ENCODE data around the gene PDC. TPM values are rescaled to one million over a fixed set of nuclear protein-coding genes. Genes with fewer than 3 reads are reported as not detected.

The PDC gene
- total RNA-seq, 1 donor from 2014 or later = not detected

DNA sequence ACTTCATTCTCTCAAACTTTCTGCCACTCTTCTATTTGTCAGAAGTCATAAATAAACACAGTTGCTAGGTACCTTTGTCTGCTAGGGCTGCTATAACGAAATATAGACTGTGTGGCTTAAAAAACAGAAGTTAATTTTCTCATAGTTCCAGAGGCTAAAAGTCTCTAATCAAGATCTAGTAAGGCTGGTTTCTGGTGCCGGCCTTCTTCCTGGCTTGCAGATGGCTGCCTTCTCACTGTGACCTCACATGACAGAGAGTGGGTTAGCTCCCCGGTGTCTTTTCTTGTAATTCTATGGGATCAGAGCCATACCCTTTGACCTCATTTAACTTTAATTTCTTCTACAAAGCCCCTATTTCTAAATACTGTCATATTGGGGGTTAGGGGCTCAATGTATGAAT lies 5.9 kb downstream of the PDC start:
- H3K27ac Mint-ChIP-seq = no peak overlapping the region
- DNase-seq (ENCODE audit: extremely low spot score, unreplicated experiment) = no peak
- TF ChIP-seq, protein P1, sequence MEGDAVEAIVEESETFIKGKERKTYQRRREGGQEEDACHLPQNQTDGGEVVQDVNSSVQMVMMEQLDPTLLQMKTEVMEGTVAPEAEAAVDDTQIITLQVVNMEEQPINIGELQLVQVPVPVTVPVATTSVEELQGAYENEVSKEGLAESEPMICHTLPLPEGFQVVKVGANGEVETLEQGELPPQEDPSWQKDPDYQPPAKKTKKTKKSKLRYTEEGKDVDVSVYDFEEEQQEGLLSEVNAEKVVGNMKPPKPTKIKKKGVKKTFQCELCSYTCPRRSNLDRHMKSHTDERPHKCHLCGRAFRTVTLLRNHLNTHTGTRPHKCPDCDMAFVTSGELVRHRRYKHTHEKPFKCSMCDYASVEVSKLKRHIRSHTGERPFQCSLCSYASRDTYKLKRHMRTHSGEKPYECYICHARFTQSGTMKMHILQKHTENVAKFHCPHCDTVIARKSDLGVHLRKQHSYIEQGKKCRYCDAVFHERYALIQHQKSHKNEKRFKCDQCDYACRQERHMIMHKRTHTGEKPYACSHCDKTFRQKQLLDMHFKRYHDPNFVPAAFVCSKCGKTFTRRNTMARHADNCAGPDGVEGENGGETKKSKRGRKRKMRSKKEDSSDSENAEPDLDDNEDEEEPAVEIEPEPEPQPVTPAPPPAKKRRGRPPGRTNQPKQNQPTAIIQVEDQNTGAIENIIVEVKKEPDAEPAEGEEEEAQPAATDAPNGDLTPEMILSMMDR (conservative IDR thresholded peaks at IDR 0.05) = no peak
- H3K4me3 Mint-ChIP-seq = no peak overlapping the region
- no peaks in the 10 kb centered on the region for H3K27me3 Mint-ChIP-seq
- H3K36me3 Mint-ChIP-seq = no peaks in the 10 kb centered on the region
- H3K9me3 Mint-ChIP-seq = no peaks in the 10 kb centered on the region
- no peaks in the 10 kb centered on the region for H3K4me1 Mint-ChIP-seq (ENCODE audit: unreplicated experiment)

DNA sequence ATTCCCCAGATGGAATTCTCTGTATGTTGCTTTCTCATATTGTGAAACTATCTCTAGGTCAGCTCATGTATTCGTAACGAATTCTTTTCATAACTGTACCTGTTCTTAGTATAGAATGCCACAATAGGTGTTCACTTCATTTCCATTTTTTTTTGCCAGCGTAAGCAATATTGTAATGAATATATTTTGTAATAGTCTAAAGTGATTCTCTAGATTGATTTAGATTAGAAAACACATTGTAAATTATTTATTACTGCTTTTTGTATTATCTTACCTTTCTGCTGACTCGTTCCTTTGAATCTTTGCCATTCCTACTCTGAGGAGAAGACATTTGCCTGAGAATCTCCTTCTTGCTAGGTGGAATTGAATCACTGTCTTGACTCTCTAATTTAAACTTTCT lies 14.8 kb downstream of the PDC start:
- H3K4me3 Mint-ChIP-seq = no peak overlapping the region
- no peaks in the 10 kb centered on the region for H3K4me1 Mint-ChIP-seq (ENCODE audit: unreplicated experiment)
- H3K9me3 Mint-ChIP-seq = no peaks in the 10 kb centered on the region
- H3K36me3 Mint-ChIP-seq = no peaks in the 10 kb centered on the region
- DNase-seq (ENCODE audit: extremely low spot score, unreplicated experiment) = no peak
- no peaks in the 10 kb centered on the region for H3K27me3 Mint-ChIP-seq
- TF ChIP-seq, protein P1 (conservative IDR thresholded peaks at IDR 0.05) = no peak
- no peak overlapping the region for H3K27ac Mint-ChIP-seq

DNA sequence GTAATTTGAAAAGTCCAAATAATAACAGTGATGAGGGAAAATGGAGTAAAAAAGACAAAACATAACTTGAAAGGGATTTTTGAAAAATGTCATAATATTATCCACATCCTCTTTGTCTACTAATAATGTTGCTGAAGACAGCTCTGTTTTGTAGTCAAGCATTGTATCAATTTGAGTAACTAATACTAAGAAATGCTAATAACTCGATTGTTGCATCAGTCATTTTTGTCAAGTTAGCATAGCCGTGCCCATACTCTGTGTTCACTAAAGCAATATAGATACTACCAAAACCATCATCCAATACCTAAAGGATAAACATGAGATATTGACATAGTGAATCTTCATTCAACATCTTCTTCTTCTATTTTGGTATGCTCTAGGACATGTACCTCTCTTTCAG lies 17.3 kb downstream of the PDC start:
- Mint-ChIP-seq H3K36me3 (no peaks in the 10 kb centered on the region), H3K27me3 (no peaks in the 10 kb centered on the region), H3K4me3 (no peak overlapping the region), H3K9me3 (no peaks in the 10 kb centered on the region), H3K4me1 (ENCODE audit: unreplicated experiment) (no peaks in the 10 kb centered on the region), H3K27ac (no peak overlapping the region)
- TF ChIP-seq, protein P1 (conservative IDR thresholded peaks at IDR 0.05) = no peak
- DNase-seq (ENCODE audit: extremely low spot score, unreplicated experiment) = no peak

DNA sequence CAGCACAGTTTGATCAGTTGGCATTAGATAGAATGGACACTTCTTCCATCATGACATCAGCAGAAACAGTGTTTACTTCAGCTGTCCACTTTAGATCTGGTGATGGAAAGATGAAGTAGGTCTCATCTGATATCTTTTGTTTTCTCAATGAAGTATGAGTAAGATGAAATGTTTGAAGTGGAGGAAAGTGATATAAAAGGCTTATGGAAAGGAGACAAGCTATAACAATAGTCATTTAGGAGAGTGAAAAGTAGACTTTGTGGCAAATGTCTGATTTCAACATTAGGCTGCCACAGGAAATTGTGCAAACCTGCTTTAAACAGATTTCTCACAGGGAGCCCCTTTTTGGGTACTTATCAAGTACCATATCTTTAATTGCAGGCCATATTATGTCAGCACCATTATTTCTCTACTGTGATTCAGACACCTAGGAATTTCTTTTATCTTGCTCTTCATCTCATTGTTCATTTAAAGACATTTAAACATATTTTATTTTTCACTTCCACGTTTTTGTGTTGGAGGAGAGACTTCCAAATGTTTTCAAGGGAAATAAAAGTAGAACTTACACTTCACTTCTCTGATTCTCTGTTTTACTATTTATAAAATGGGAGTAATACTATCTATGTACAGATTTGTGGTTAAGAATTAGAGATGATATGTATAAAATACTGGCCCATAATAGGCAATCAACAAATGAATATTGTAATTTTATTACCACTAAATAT lies 18.1 kb downstream of the PDC start:
- Mint-ChIP-seq H3K27me3 (no peaks in the 10 kb centered on the region), H3K36me3 (no peaks in the 10 kb centered on the region), H3K4me1 (ENCODE audit: unreplicated experiment) (no peaks in the 10 kb centered on the region), H3K27ac (no peak overlapping the region), H3K4me3 (no peak overlapping the region), H3K9me3 (no peaks in the 10 kb centered on the region)
- TF ChIP-seq, protein P1 (conservative IDR thresholded peaks at IDR 0.05) = no peak
- DNase-seq (ENCODE audit: extremely low spot score, unreplicated experiment) = no peak

DNA sequence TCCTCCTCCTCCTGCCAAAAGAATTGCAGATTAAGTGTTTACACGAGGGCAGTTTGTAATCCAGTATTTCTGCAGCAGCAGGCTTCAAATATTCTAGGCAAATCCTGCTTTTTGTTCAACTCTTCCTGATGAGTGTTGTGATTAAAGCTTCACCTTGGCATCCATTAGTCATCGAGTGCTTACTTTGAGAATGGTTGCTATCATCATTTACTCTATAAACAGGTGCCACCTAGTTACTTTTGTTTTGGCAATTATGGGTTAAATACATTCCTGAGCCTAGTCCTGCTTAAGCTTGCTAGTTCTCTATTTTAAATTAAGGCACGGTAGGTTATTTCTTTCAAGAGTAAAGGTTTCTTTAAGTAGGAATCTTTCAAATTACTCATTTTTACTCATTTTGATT lies 20.3 kb downstream of the PDC start:
- no peak overlapping the region for H3K4me3 Mint-ChIP-seq
- H3K9me3 Mint-ChIP-seq = no peaks in the 10 kb centered on the region
- no peaks in the 10 kb centered on the region for H3K27me3 Mint-ChIP-seq
- TF ChIP-seq, protein P1 (conservative IDR thresholded peaks at IDR 0.05) = no peak
- H3K4me1 Mint-ChIP-seq (ENCODE audit: unreplicated experiment) = no peaks in the 10 kb centered on the region
- no peak overlapping the region for H3K27ac Mint-ChIP-seq
- H3K36me3 Mint-ChIP-seq = no peaks in the 10 kb centered on the region
- DNase-seq (ENCODE audit: extremely low spot score, unreplicated experiment) = no peak

All from type B pancreatic cell (in vitro differentiated cells).